ENCODE data around the gene HIVEP3.

HIVEP3 gene

GRCh38 chr1:41615316-41615715 is 303.4 kb downstream of the HIVEP3 start:
- no peaks in the 10 kb centered on the region for H3K36me3 ChIP-seq (ENCODE audit: control insufficient read depth in 2 of 2, insufficient read depth in 1 of 2, low read length in 2 of 2)
- ChIA-PET POLR2A (no interaction called here), CTCF (no interaction called here)
- H3K9me3 ChIP-seq (ENCODE audit: control insufficient read depth, insufficient read depth, low read depth, low read length): no peaks in the 10 kb centered on the region
- no peak overlapping the region for H3K27ac ChIP-seq (ENCODE audit: extremely low read depth, low read depth, low read length)
- no peak overlapping the region for H3K4me3 ChIP-seq (ENCODE audit: low read depth, low read length)
- no peaks in the 10 kb centered on the region for H3K4me1 ChIP-seq (ENCODE audit: control insufficient read depth, insufficient read depth, low read length)
- TF ChIP-seq ZNF830 (tag by site-specific recombination; IDR thresholded peaks at IDR 0.05; ENCODE audit: low read depth) (no peak), ZNF202 (tag by site-specific recombination; IDR thresholded peaks at IDR 0.05; ENCODE audit: borderline replicate concordance) (no peak), HOXD13 (CRISPR knock-in tag; IDR thresholded peaks at IDR 0.05; ENCODE audit: borderline replicate concordance) (no peak), ZNF449 (tag by site-specific recombination; IDR thresholded peaks at IDR 0.05) (no peak), ZNF223 (tag by site-specific recombination; IDR thresholded peaks at IDR 0.05) (no peak), ZNF140 (tag by site-specific recombination; IDR thresholded peaks at IDR 0.05) (no peak), ZNF544 (tag by site-specific recombination; IDR thresholded peaks at IDR 0.05) (no peak)

- H3K4me1 ChIP-seq (ENCODE audit: control insufficient read depth, insufficient read depth, low read length): no peaks in the 10 kb centered on the region
- no peak overlapping the region for H3K4me3 ChIP-seq (ENCODE audit: low read depth, low read length)
- H3K27ac ChIP-seq (ENCODE audit: extremely low read depth, low read depth, low read length): no peak overlapping the region
- no peaks in the 10 kb centered on the region for H3K9me3 ChIP-seq (ENCODE audit: control insufficient read depth, insufficient read depth, low read depth, low read length)
- no peaks in the 10 kb centered on the region for H3K36me3 ChIP-seq (ENCODE audit: control insufficient read depth in 2 of 2, insufficient read depth in 1 of 2, low read length in 2 of 2)
- ChIA-PET POLR2A (no interaction called here), CTCF (interaction anchor here (0.7 kb wide), 1 partner anchor 157 kb away, joined by 3 read pairs; no protein-coding TSS in a partner anchor)
- TF ChIP-seq EGR2 (tag by site-specific recombination; IDR thresholded peaks at IDR 0.05; ENCODE audit: low read depth) (no peak), ZNF416 (tag by site-specific recombination; IDR thresholded peaks at IDR 0.05) (no peak), WT1 (tag by site-specific recombination; IDR thresholded peaks at IDR 0.05) (no peak), ZEB2 (tag by site-specific recombination; IDR thresholded peaks at IDR 0.05) (no peak), ZNF777 (tag by site-specific recombination; IDR thresholded peaks at IDR 0.05; ENCODE audit: borderline replicate concordance) (no peak), ZNF692 (tag by site-specific recombination; IDR thresholded peaks at IDR 0.05) (peak; percentile 62; the same call in 1 of the 2 replicates), ZFP69B (tag by site-specific recombination; IDR thresholded peaks at IDR 0.05) (peak; percentile 61; the same call in 1 of the 2 replicates)
These were observed 303.9 kb downstream of the HIVEP3 start for GRCh38 chr1:41614818-41615217.

GRCh38 chr1:41613689-41614574 is 304.8 kb downstream of the HIVEP3 start:
- no peaks in the 10 kb centered on the region for H3K36me3 ChIP-seq (ENCODE audit: control insufficient read depth in 2 of 2, insufficient read depth in 1 of 2, low read length in 2 of 2)
- ChIA-PET POLR2A (no interaction called here), CTCF (interaction anchor here (0.7 kb wide), 1 partner anchor 158 kb away, joined by 3 read pairs; no protein-coding TSS in a partner anchor)
- H3K9me3 ChIP-seq (ENCODE audit: control insufficient read depth, insufficient read depth, low read depth, low read length): no peaks in the 10 kb centered on the region
- H3K4me1 ChIP-seq (ENCODE audit: control insufficient read depth, insufficient read depth, low read length): no peaks in the 10 kb centered on the region
- H3K4me3 ChIP-seq (ENCODE audit: low read depth, low read length): no peak overlapping the region
- H3K27ac ChIP-seq (ENCODE audit: extremely low read depth, low read depth, low read length): no peak overlapping the region
- TF ChIP-seq ZBTB26 (tag by site-specific recombination; optimal IDR thresholded peaks at IDR 0.05): no peak
- TF ChIP-seq EGR2 (tag by site-specific recombination; IDR thresholded peaks at IDR 0.05; ENCODE audit: low read depth): no peak
- TF ChIP-seq SP3 (tag by site-specific recombination; IDR thresholded peaks at IDR 0.05): no peak
- no peak for TF ChIP-seq ZNF843 (tag by site-specific recombination; IDR thresholded peaks at IDR 0.05)
- no peak for TF ChIP-seq ZNF549 (tag by site-specific recombination; IDR thresholded peaks at IDR 0.05)
- TF ChIP-seq ZNF555 (tag by site-specific recombination; conservative IDR thresholded peaks at IDR 0.05): no peak
- no peak for TF ChIP-seq ZNF548 (tag by site-specific recombination; IDR thresholded peaks at IDR 0.05)
- TF ChIP-seq MYNN (tag by site-specific recombination; IDR thresholded peaks at IDR 0.05; ENCODE audit: borderline replicate concordance): no peak
- no peak for TF ChIP-seq REPIN1 (tag by site-specific recombination; IDR thresholded peaks at IDR 0.05; ENCODE audit: low read depth)
- TF ChIP-seq BCL11B (tag by site-specific recombination; IDR thresholded peaks at IDR 0.05; ENCODE audit: low read depth): no peak
- no peak for TF ChIP-seq ZNF777 (tag by site-specific recombination; IDR thresholded peaks at IDR 0.05; ENCODE audit: borderline replicate concordance)
- TF ChIP-seq ZNF350 (tag by site-specific recombination; IDR thresholded peaks at IDR 0.05): no peak
- TF ChIP-seq ZNF10 (tag by site-specific recombination; IDR thresholded peaks at IDR 0.05): no peak
- TF ChIP-seq ZNF223 (tag by site-specific recombination; IDR thresholded peaks at IDR 0.05): no peak
- TF ChIP-seq KLF9 (tag by site-specific recombination; IDR thresholded peaks at IDR 0.05; ENCODE audit: low read depth): no peak
- TF ChIP-seq ZNF2 (tag by site-specific recombination; IDR thresholded peaks at IDR 0.05): no peak

Measured in HEK293 (cell line).